ENCODE data around the gene UCN2. TPM values are rescaled to one million over a fixed set of nuclear protein-coding genes. Genes with fewer than 3 reads are reported as not detected.

Gene UCN2
- total and polyA plus RNA-seq, 2 of the 8 experiments (the other 6 are each of a cell fraction or from before 2014, with no cell fraction given) = 0.14 TPM; not detected in 1

GRCh38 chr3:48609088-48610005, 45.8 kb upstream of the UCN2 start, which contains the start of gene UQCRC1 (continued):
- TF ChIP-seq JUN (IDR thresholded peaks at IDR 0.05; ENCODE audit: low read depth, low read length) (no peak), SP1 (IDR thresholded peaks at IDR 0.05; ENCODE audit: low read depth, low read length) (no peak), TAF1 (IDR thresholded peaks at IDR 0.05; ENCODE audit: low read depth, low read length) (peak; percentile 84), TEAD4 (IDR thresholded peaks at IDR 0.05; ENCODE audit: low read depth, low read length) (no peak), BCL11A (IDR thresholded peaks at IDR 0.05; ENCODE audit: low read depth in 2 of 2, low read length in 2 of 2) (no peak), TCF12 (IDR thresholded peaks at IDR 0.05; ENCODE audit: low read depth, low read length) (no peak), MAX (IDR thresholded peaks at IDR 0.05) (peak; percentile 77), SUZ12 (IDR thresholded peaks at IDR 0.05; ENCODE audit: low read length) (no peak), SIRT6 (IDR thresholded peaks at IDR 0.05; ENCODE audit: low read length) (no peak), BRCA1 (IDR thresholded peaks at IDR 0.05; ENCODE audit: low read depth, low read length) (no peak), KDM5A (IDR thresholded peaks at IDR 0.05; ENCODE audit: low read length) (peak; percentile 89), KDM4A (IDR thresholded peaks at IDR 0.05; ENCODE audit: low read depth, low read length, severe bottlenecking) (peak; percentile 80), POLR2A (IDR thresholded peaks at IDR 0.05; ENCODE audit: control extremely low read depth in 1 of 2, low read depth in 2 of 2, low read length in 2 of 2) (peak; percentile 85 to 87), GTF2F1 (IDR thresholded peaks at IDR 0.05; ENCODE audit: borderline replicate concordance, low read depth, low read length) (no peak), HDAC2 (IDR thresholded peaks at IDR 0.05; ENCODE audit: borderline replicate concordance in 1 of 2, low read depth in 2 of 2, low read length in 2 of 2) (peak in 1 of 2 experiments; percentile 10; a peak in 1 of 4 replicates), RBBP5 (IDR thresholded peaks at IDR 0.05; ENCODE audit: borderline replicate concordance, low read depth, low read length) (peak; percentile 97; the same call in 1 of the 2 replicates), POU5F1 (IDR thresholded peaks at IDR 0.05; ENCODE audit: low read depth, low read length) (no peak), CEBPB (IDR thresholded peaks at IDR 0.05; ENCODE audit: low read depth, low read length) (no peak), GABPA (IDR thresholded peaks at IDR 0.05; ENCODE audit: borderline replicate concordance, insufficient read depth, low read length) (no peak), RXRA (IDR thresholded peaks at IDR 0.05; ENCODE audit: insufficient read depth, low read depth, low read length) (no peak), EP300 (IDR thresholded peaks at IDR 0.05; ENCODE audit: borderline replicate concordance in 1 of 2, low read depth in 2 of 2, low read length in 2 of 2) (no peak), CBX8 (IDR thresholded peaks at IDR 0.05; ENCODE audit: borderline replicate concordance, low read depth, low read length) (no peak), RAD21 (IDR thresholded peaks at IDR 0.05 in 1 of 2, conservative IDR thresholded peaks at IDR 0.05 in 1 of 2; ENCODE audit: low read depth in 2 of 2, low read length in 2 of 2) (peak in 1 of 2 experiments; percentile 38; a peak in 3 of 4 replicates), FOSL1 (IDR thresholded peaks at IDR 0.05; ENCODE audit: insufficient read depth, low read depth, low read length) (no peak)

Data from H1 (cell line).